OCI-LY7 (cell line): ENCODE results near the gene CLEC16A. TPM values are rescaled to one million over a fixed set of nuclear protein-coding genes. Genes with fewer than 3 reads are reported as not detected.

Source experiments
- BruUV-seq: library from RNA; stranded (reverse); fragments of 400-500 nt; replicated peaks from 2 replicates; lab custom pipeline; 2021; lab: Mats Ljungman, UMichigan
- CTCF ChIA-PET: fragments of 300-600 bp; sonication (Branson Sonifier 250); formaldehyde crosslinking; loops from one replicate; lab custom pipeline; 2022; ENCODE audit warnings: antibody characterized with exemption; ENCODE audit not compliant: unreplicated experiment; lab: Charles Lee
- POLR2A ChIA-PET: fragments of 300-600 bp; sonication (Branson Sonifier 250); formaldehyde crosslinking; loops from one replicate; lab custom pipeline; 2022; ENCODE audit warnings: antibody characterized with exemption; lab: Charles Lee
- DNase-seq: peaks from one replicate; pipeline ENCODE4 v3.0.0-alpha.2; 2015; ENCODE audit warnings: low spot score
- H2AFZ ChIP-seq: fragments of 200-600 bp; sonication (generic), shearing (Covaris generic); 2 replicates; pipeline ENCODE4 v1.6.1; 2014; ENCODE audit warnings: mild to moderate bottlenecking, antibody characterized with exemption, low read length, moderate library complexity
- H3K27ac ChIP-seq: fragments of 200-600 bp; sonication (generic); 2 replicates; pipeline ENCODE4 v1.5.1; 2014; ENCODE audit warnings: mixed run types, low read depth, mild to moderate bottlenecking, moderate library complexity, low read length, inconsistent platforms; ENCODE audit not compliant: poor library complexity, severe bottlenecking
- H3K36me3 ChIP-seq: fragments of 200-600 bp; sonication (generic); 2 replicates; pipeline ENCODE4 v1.6.1; 2014; ENCODE audit warnings: mild to moderate bottlenecking, antibody characterized with exemption, low read length, moderate library complexity, mixed read lengths; ENCODE audit not compliant: insufficient read depth
- H3K4me1 ChIP-seq: fragments of 200-600 bp; sonication (generic); 2 replicates; pipeline ENCODE4 v1.5.1; 2014; ENCODE audit warnings: mild to moderate bottlenecking, low read length; ENCODE audit not compliant: insufficient read depth, poor library complexity, severe bottlenecking
- H3K4me2 ChIP-seq: fragments of 200-600 bp; sonication (generic); 2 replicates; pipeline ENCODE4 v1.6.1; 2014; ENCODE audit warnings: mild to moderate bottlenecking, low read length
- H3K4me3 ChIP-seq: fragments of 200-600 bp; sonication (generic); 2 replicates; pipeline ENCODE4 v1.5.1; 2014; ENCODE audit warnings: mild to moderate bottlenecking, low read depth, low read length; ENCODE audit not compliant: poor library complexity, severe bottlenecking
- H3K79me2 ChIP-seq: fragments of 200-600 bp; sonication (generic); 2 replicates; pipeline ENCODE4 v1.6.1; 2016; ENCODE audit warnings: low read depth, mild to moderate bottlenecking, low read length, moderate library complexity, mixed read lengths; ENCODE audit not compliant: insufficient read depth
- H3K9me2 ChIP-seq: fragments of 200-600 bp; sonication (generic); 2 replicates; pipeline ENCODE4 v1.6.1; 2016; ENCODE audit warnings: mild to moderate bottlenecking, low read length, mixed read lengths; ENCODE audit not compliant: insufficient read depth
- H3K9me3 ChIP-seq: fragments of 200-600 bp; sonication (generic); 2 replicates; pipeline ENCODE4 v1.6.1; 2014; ENCODE audit warnings: mild to moderate bottlenecking, mixed run types, low read length, mixed read lengths
- H4K20me1 ChIP-seq: fragments of 200-600 bp; sonication (generic); 2 replicates; pipeline ENCODE4 v1.6.1; 2014; ENCODE audit warnings: mild to moderate bottlenecking, antibody characterized with exemption, low read length, moderate library complexity, mixed read lengths; ENCODE audit not compliant: insufficient read depth
- CTCF ChIP-seq: fragments of 200-600 bp; sonication (generic); conservative IDR thresholded peaks from 2 replicates; pipeline ENCODE4 v1.5.1; 2014; ENCODE audit warnings: mild to moderate bottlenecking, antibody characterized with exemption, low read length, moderate library complexity, mixed read lengths
- EZH2phosphoT487 ChIP-seq: fragments of 200-600 bp; sonication (generic); IDR thresholded peaks from 2 replicates; pipeline ENCODE4 v1.6.1; 2018; ENCODE audit warnings: low read depth, borderline replicate concordance, mild to moderate bottlenecking, mixed run types, antibody characterized with exemption, low read length, moderate library complexity, mixed read lengths
- intact Hi-C: fragments of 100-400 bp; cut with micrococcal nuclease; formaldehyde crosslinking; loops from one replicate; pipeline ENCODE4 v1.10.0; 2022; ENCODE audit not compliant: unreplicated experiment
- total RNA-seq, 2 experiments: library from RNA; depleted of rRNA in 1 of 2; stranded (reverse); fragments of >200 nt in 1 of 2; shearing (Covaris generic) in 1 of 2; gene quantifications; 2 replicates each; pipeline ENCODE4 v1.2.3, GENCODE V29; 2014 to 2022

CLEC16A gene
- total RNA-seq, 2 experiments from 2014 or later, result 26.2 to 50.9 TPM

- no peaks in the 10 kb centered on the region for H3K79me2 ChIP-seq
- TF ChIP-seq EZH2phosphoT487, result no peak
- H3K4me1 ChIP-seq, result no peaks in the 10 kb centered on the region
- H3K4me2 ChIP-seq, result no peak overlapping the region
- H4K20me1 ChIP-seq, result no peaks in the 10 kb centered on the region
- no peak overlapping the region for H3K27ac ChIP-seq
- no peaks in the 10 kb centered on the region for H3K9me2 ChIP-seq
- intact Hi-C loops, result no loop called here
- no TSS peak for BruUV-seq
- no peak overlapping the region for H2AFZ ChIP-seq
- H3K9me3 ChIP-seq, result no peaks in the 10 kb centered on the region
- no peak overlapping the region for H3K4me3 ChIP-seq
- peaks cover 21% of the 10 kb centered on the region; the same call in 1 of the 2 replicates for H3K36me3 ChIP-seq
- ChIA-PET CTCF (no interaction called here), POLR2A (no interaction called here)
- no peak for DNase-seq
Observed at GRCh38 chr16:11169641-11170040, 225.3 kb downstream of the CLEC16A start.

- POLR2A ChIA-PET, result no interaction called here
- intact Hi-C loops, result no loop called here
- Histone ChIP-seq H3K4me3 (no peak overlapping the region), H3K4me2 (no peak overlapping the region), H3K9me2 (no peaks in the 10 kb centered on the region), H4K20me1 (no peaks in the 10 kb centered on the region), H3K79me2 (no peaks in the 10 kb centered on the region), H2AFZ (no peak overlapping the region), H3K36me3 (peaks cover 21% of the 10 kb centered on the region; the same call in 1 of the 2 replicates), H3K27ac (no peak overlapping the region), H3K9me3 (no peaks in the 10 kb centered on the region), H3K4me1 (no peaks in the 10 kb centered on the region)
- CTCF ChIA-PET, result no interaction called here
- no TSS peak for BruUV-seq
- TF ChIP-seq EZH2phosphoT487 (no peak), CTCF (no peak)
- DNase-seq, result no peak
Observed at GRCh38 chr16:11170201-11170600, 225.8 kb downstream of the CLEC16A start.

GRCh38 chr16:11170696-11171447, 226.5 kb downstream of the CLEC16A start:
- no peak overlapping the region for H3K27ac ChIP-seq
- no peaks in the 10 kb centered on the region for H3K4me1 ChIP-seq
- POLR2A ChIA-PET, result no interaction called here
- no peaks in the 10 kb centered on the region for H3K9me3 ChIP-seq
- DNase-seq, result no peak
- no peaks in the 10 kb centered on the region for H4K20me1 ChIP-seq
- H3K9me2 ChIP-seq, result no peaks in the 10 kb centered on the region
- H3K36me3 ChIP-seq, result peaks cover 21% of the 10 kb centered on the region; the same call in 1 of the 2 replicates
- intact Hi-C loops, result no loop called here
- no peak overlapping the region for H3K4me3 ChIP-seq
- H3K4me2 ChIP-seq, result no peak overlapping the region
- H2AFZ ChIP-seq, result no peak overlapping the region
- no peaks in the 10 kb centered on the region for H3K79me2 ChIP-seq
- CTCF ChIA-PET, result no interaction called here
- no TSS peak for BruUV-seq
- TF ChIP-seq CTCF (no peak), EZH2phosphoT487 (no peak)
